H1 (cell line): Measurements from ENCODE around the gene BRD1. TPM values are rescaled to one million over a fixed set of nuclear protein-coding genes. Genes with fewer than 3 reads are reported as not detected.

ENCODE experiments used
- CTCF ChIA-PET: fragments of 300-600 bp; sonication (Branson Sonifier 250); formaldehyde crosslinking; loops from one replicate; lab custom pipeline; 2021; ENCODE audit not compliant: partially characterized antibody; lab: Charles Lee
- POLR2A ChIA-PET: fragments of 300-600 bp; sonication (Branson Sonifier 250); formaldehyde crosslinking; loops from one replicate; lab custom pipeline; 2021; ENCODE audit warnings: inconsistent platforms; ENCODE audit not compliant: partially characterized antibody; lab: Charles Lee
- DNase-seq, 2 experiments: peaks; one replicate each; pipeline versions ENCODE4 v3.0.0 to v3.0.0-alpha.2; 2010 to 2022; ENCODE audit warnings: low spot score in 2 of 2, low read depth in 1 of 2, mixed read lengths in 1 of 2
- FAIRE-seq: peaks from 2 replicates; lab custom pipeline; 2011; peaks lifted over from hg19 to GRCh38; lab: Jason Lieb, UNC
- H2AFZ ChIP-seq: 2 replicates; pipeline ENCODE4 v1.8.1; 2012; ENCODE audit warnings: low read length, inconsistent platforms
- H2AK5ac ChIP-seq: 2 replicates; pipeline ENCODE4 v1.6.1; 2013; ENCODE audit warnings: low read depth, low read length
- H2BK120ac ChIP-seq: replicated peaks from 2 replicates; pipeline ENCODE3; 2013; ENCODE audit warnings: low read depth, low read length, inconsistent platforms
- H2BK12ac ChIP-seq: 2 replicates; pipeline ENCODE4 v1.6.1; 2013; ENCODE audit warnings: low read depth, low read length
- H2BK15ac ChIP-seq: 2 replicates; pipeline ENCODE4 v1.6.1; 2013; ENCODE audit warnings: low read length
- H2BK20ac ChIP-seq: 2 replicates; pipeline ENCODE4 v1.6.1; 2013; ENCODE audit warnings: low read length
- H2BK5ac ChIP-seq: 2 replicates; pipeline ENCODE4 v1.6.1; 2013; ENCODE audit warnings: low read depth, low read length
- H3K14ac ChIP-seq: 2 replicates; pipeline ENCODE4 v1.6.1; 2013; ENCODE audit warnings: inconsistent platforms; ENCODE audit not compliant: insufficient read length
- H3K18ac ChIP-seq: 2 replicates; pipeline ENCODE4 v1.6.1; 2013; ENCODE audit warnings: low read length; ENCODE audit errors: extremely low read depth
- H3K23ac ChIP-seq: 2 replicates; pipeline ENCODE4 v1.6.1; 2013; ENCODE audit warnings: inconsistent platforms; ENCODE audit not compliant: insufficient read length
- H3K23me2 ChIP-seq: 2 replicates; pipeline ENCODE4 v1.6.1; 2013; ENCODE audit warnings: low read depth, low read length
- H3K27ac ChIP-seq: 2 replicates; pipeline ENCODE4 v1.6.1; 2011; ENCODE audit warnings: low read depth, low read length, inconsistent platforms
- H3K27me3 ChIP-seq, 4 experiments: replicated peaks in 1 of 4; 1 replicate in 1 of 4; 2 replicates in 3 of 4; pipeline versions ENCODE4 v1.6.1 to v1.8.1; 2011 to 2013; ENCODE audit warnings: low read length in 3 of 4, mild to moderate bottlenecking in 3 of 4, inconsistent platforms in 2 of 4, mixed read lengths in 2 of 4, moderate library complexity in 1 of 4; ENCODE audit not compliant: control insufficient read depth in 3 of 4, insufficient read depth in 3 of 4; ENCODE audit errors: extremely low read depth in 1 of 4
- H3K36me3 ChIP-seq, 4 experiments: 2 replicates each; pipeline versions ENCODE4 v1.6.1 to v1.8.1; 2011 to 2013; ENCODE audit warnings: mild to moderate bottlenecking in 4 of 4, low read length in 3 of 4, moderate library complexity in 2 of 4, control low read depth in 1 of 4, inconsistent platforms in 1 of 4; ENCODE audit not compliant: insufficient read depth in 4 of 4, control insufficient read depth in 2 of 4
- H3K4ac ChIP-seq: replicated peaks from 2 replicates; pipeline ENCODE3; 2013; ENCODE audit warnings: low read length, low read depth, mixed read lengths, inconsistent platforms; ENCODE audit not compliant: insufficient read length
- H3K4me1 ChIP-seq, 4 experiments: replicated peaks in 1 of 4; 1 replicate in 1 of 4; 2 replicates in 3 of 4; pipeline versions ENCODE4 v1.6.1 to v1.8.1; 2011 to 2013; ENCODE audit warnings: low read length in 3 of 4, inconsistent platforms in 2 of 4, mixed read lengths in 1 of 4; ENCODE audit not compliant: insufficient read depth in 4 of 4, control insufficient read depth in 3 of 4
- H3K4me2 ChIP-seq, 2 experiments: 2 replicates each; pipeline versions ENCODE4 v1.6.1 to v1.8.1; 2011 to 2013; ENCODE audit warnings: low read depth in 2 of 2, low read length in 2 of 2, control low read depth in 1 of 2, inconsistent platforms in 1 of 2, mild to moderate bottlenecking in 1 of 2; ENCODE audit not compliant: insufficient read depth in 1 of 2
- H3K4me3 ChIP-seq, 4 experiments: fragments of 200-600, 300-600 bp in 1 of 4; sonication (generic), shearing (Covaris generic), sonication (Bioruptor Twin) in 1 of 4; 2 replicates each; pipeline versions ENCODE4 v1.5.1 to v1.8.1; 2011 to 2016; ENCODE audit warnings: low read length in 4 of 4, low read depth in 3 of 4, control low read depth in 2 of 4, inconsistent platforms in 2 of 4, mild to moderate bottlenecking in 2 of 4, mixed read lengths in 1 of 4, moderate library complexity in 1 of 4; ENCODE audit not compliant: insufficient read depth in 2 of 4; ENCODE audit errors: extremely low read depth in 1 of 4
- H3K56ac ChIP-seq: replicated peaks from 2 replicates; pipeline ENCODE3; 2013; ENCODE audit warnings: low read depth, mild to moderate bottlenecking, mixed read lengths, low read length, inconsistent platforms; ENCODE audit not compliant: insufficient read length
- H3K79me1 ChIP-seq: 2 replicates; pipeline ENCODE4 v1.6.1; 2013; ENCODE audit warnings: low read depth, low read length, control low read depth
- H3K79me2 ChIP-seq, 2 experiments: 2 replicates each; pipeline versions ENCODE4 v1.6.1 to v1.8.1; 2012 to 2013; ENCODE audit warnings: low read length in 2 of 2, mild to moderate bottlenecking in 2 of 2, inconsistent platforms in 1 of 2; ENCODE audit not compliant: insufficient read depth in 2 of 2, control insufficient read depth in 1 of 2
- H3K9ac ChIP-seq, 4 experiments: replicated peaks in 1 of 4; 1 replicate in 1 of 4; 2 replicates in 3 of 4; pipeline versions ENCODE4 v1.6.1 to v1.8.1; 2011 to 2013; ENCODE audit warnings: low read depth in 3 of 4, low read length in 3 of 4, control low read depth in 2 of 4, mild to moderate bottlenecking in 2 of 4, moderate library complexity in 2 of 4, inconsistent platforms in 1 of 4; ENCODE audit errors: extremely low read depth in 1 of 4
- H3K9me3 ChIP-seq, 2 experiments: 2 replicates each; pipeline versions ENCODE4 v1.6.1 to v1.8.1; 2012 to 2013; ENCODE audit warnings: mild to moderate bottlenecking in 2 of 2, moderate library complexity in 2 of 2, control low read depth in 1 of 2, inconsistent platforms in 1 of 2, low read depth in 1 of 2, low read length in 1 of 2, mixed read lengths in 1 of 2; ENCODE audit not compliant: insufficient read depth in 2 of 2
- H4K20me1 ChIP-seq, 2 experiments: replicated peaks in 1 of 2; 2 replicates each; pipeline versions ENCODE3 to v1.8.1; 2011 to 2013; ENCODE audit warnings: inconsistent platforms in 2 of 2, low read length in 2 of 2, mild to moderate bottlenecking in 1 of 2; ENCODE audit not compliant: insufficient read depth in 2 of 2, control insufficient read depth in 1 of 2
- H4K5ac ChIP-seq: 2 replicates; pipeline ENCODE4 v1.6.1; 2013; ENCODE audit warnings: low read length, low read depth, mixed read lengths, inconsistent platforms; ENCODE audit not compliant: insufficient read length
- H4K8ac ChIP-seq: 2 replicates; pipeline ENCODE4 v1.8.0; 2013; ENCODE audit warnings: mild to moderate bottlenecking, moderate library complexity, low read length, inconsistent platforms; ENCODE audit not compliant: insufficient read depth; ENCODE audit errors: extremely low read depth
- H4K91ac ChIP-seq: replicated peaks from 2 replicates; pipeline ENCODE3; 2013; ENCODE audit warnings: low read length, mixed read lengths, inconsistent platforms; ENCODE audit not compliant: insufficient read length
- WGBS, 2 experiments: shearing (Covaris generic) in 1 of 2; methylation state at CpG; one replicate each; pipeline versions ENCODE4 v1.1.6 to v1.1.7; 2013 to 2015; ENCODE audit warnings: low lambda C conversion rate in 2 of 2, mixed read lengths in 2 of 2, inconsistent platforms in 1 of 2, low coverage in 1 of 2, missing lambda C conversion rate in 1 of 2; ENCODE audit not compliant: insufficient replicate concordance in 2 of 2, insufficient coverage in 1 of 2, insufficient read length in 1 of 2; ENCODE audit errors: extremely low coverage in 1 of 2, missing lambda C conversion rate in 1 of 2; 5-methylcytosine and 5-hydroxymethylcytosine counted together
- polyA plus RNA-seq, 7 experiments: library from polyadenylated mRNA; depleted of rRNA in 3 of 7; stranded (reverse) in 5 of 7; unstranded in 2 of 7; fragments of >200 nt in 5 of 7; fragments of 200-250 nt in 2 of 7; gene quantifications; 1 replicate in 5 of 7; 2 replicates in 1 of 7; 4 replicates in 1 of 7; pipeline versions ENCODE4 v1.2.1 to v1.2.3, GENCODE V29; 2011 to 2013; ENCODE audit warnings: missing spikeins in 2 of 7, mixed read lengths in 2 of 7
- total RNA-seq: library from RNA; stranded (reverse); fragmentation: NEBNext Ultra II Directional; extraction: Animal tissue kit (Norgen Biotek cat#: 25700); gene quantifications from 2 replicates; pipeline ENCODE4 v1.2.1, GENCODE V29; 2021

Gene BRD1
- total and polyA plus RNA-seq, 2 of the 8 experiments (the other 6 are each of a cell fraction or from before 2014, with no cell fraction given): 6.8 to 34.0 TPM

DNA sequence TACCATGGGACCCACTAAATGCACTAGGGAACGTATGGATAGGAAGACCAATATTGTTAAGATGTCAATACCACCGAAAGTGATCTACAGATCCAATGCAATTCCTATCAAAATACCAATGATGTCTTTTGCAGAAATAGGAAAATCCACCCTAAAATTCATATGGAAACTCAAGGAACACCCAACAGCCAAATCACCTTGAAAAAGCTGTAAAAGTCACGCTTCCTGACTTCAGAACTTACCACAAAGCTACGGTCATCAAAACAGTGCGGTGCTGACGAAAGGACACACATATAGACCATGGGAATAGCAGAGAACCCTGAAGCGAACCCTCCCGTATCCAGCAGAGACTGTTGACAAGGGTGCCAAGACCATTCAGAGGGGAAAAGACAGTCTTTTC is 20.5 kb downstream of the BRD1 start:
- Histone ChIP-seq H3K79me1 (peaks cover 16% of the 10 kb centered on the region), H2AFZ (no peak overlapping the region), H2BK120ac (no peak overlapping the region), H4K5ac (no peak overlapping the region), H3K4ac (no peak overlapping the region), H3K14ac (no peak overlapping the region), H3K79me2 (peaks cover 20 to 95% of the 10 kb centered on the region in 2 experiments), H2AK5ac (no peak overlapping the region), H3K27me3 (no peaks in the 10 kb centered on the region), H3K23ac (no peak overlapping the region), H3K56ac (no peak overlapping the region), H3K9ac (no peak overlapping the region), H3K4me3 (no peak overlapping the region), H2BK15ac (no peak overlapping the region), H4K91ac (no peak overlapping the region), H3K23me2 (no peaks in the 10 kb centered on the region), H3K27ac (no peak overlapping the region; the same call in 1 of the 2 replicates), H3K9me3 (no peaks in the 10 kb centered on the region), H3K4me1 (no peaks in the 10 kb centered on the region; a peak in 1 of 7 replicates), H3K36me3 (peaks cover 0 to 14% (median 3%) of the 10 kb centered on the region in 4 experiments; a peak in 4 of 8 replicates), H4K8ac (no peak overlapping the region), H2BK5ac (no peak overlapping the region), H3K18ac (no peak overlapping the region), H3K4me2 (no peak overlapping the region), H4K20me1 (peaks cover 26 to 36% of the 10 kb centered on the region in 2 experiments), H2BK12ac (no peak overlapping the region), H2BK20ac (no peak overlapping the region)
- ChIA-PET POLR2A (no interaction called here), CTCF (interaction anchor here (0.7 kb wide), 1 partner anchor 17 kb away, joined by 4 read pairs; no protein-coding TSS in a partner anchor)
- DNase-seq (no peak), FAIRE-seq (no peak)
- WGBS, 2 experiments: 93% methylated on average over 8 of the region's 8 CpGs; no CpG with 5 or more reads in 1 of the 2 experiments
